ENCODE data around the gene NCSTN. TPM values are rescaled to one million over a fixed set of nuclear protein-coding genes. Genes with fewer than 3 reads are reported as not detected.

Gene NCSTN
- polyA plus RNA-seq, 1 donor from 2014 or later, result 21.0 TPM

DNA sequence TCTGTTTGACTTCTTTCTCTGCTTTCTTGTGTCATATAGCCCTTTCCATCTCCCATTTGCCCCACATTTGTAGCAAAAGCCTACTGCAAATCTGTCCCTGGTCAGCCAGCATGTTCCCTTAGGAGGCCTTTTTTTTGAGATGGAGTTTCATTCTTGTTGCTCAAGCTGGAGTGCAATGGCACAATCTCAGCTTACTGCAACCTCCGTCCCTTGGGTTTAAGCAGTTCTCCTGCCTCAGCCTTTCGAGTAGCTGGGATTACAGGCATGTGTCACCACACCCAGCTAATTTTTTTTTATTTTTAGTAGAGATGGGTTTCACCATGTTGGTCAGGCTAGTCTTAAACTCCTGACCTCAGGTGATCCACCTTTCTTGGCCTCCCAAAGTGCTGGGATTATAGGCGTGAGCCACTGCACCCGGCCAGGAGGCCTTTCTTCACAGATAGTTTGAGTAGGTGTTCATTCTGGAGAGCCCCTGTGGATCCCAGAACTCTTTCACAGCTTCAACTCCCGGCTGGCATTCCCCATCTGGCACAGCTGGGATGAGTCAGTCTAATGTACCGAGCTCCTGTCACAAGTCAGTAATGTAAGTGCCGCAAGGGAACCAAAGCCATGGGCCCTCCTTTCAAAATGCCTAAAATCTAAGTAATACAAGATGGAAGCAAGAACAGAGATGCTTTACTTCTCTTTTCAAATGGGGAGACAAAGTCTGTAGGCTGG, 14.3 kb downstream of the NCSTN start:
- TF ChIP-seq EP300 (conservative IDR thresholded peaks at IDR 0.05; ENCODE audit: poor library complexity, severe bottlenecking) (no peak), RAD21 (conservative IDR thresholded peaks at IDR 0.05) (no peak), MXI1 (conservative IDR thresholded peaks at IDR 0.05; ENCODE audit: poor library complexity, severe bottlenecking) (no peak), EZH2 (IDR thresholded peaks at IDR 0.05; ENCODE audit: borderline replicate concordance, insufficient read depth, low read length, poor library complexity, severe bottlenecking) (no peak), SMC3 (conservative IDR thresholded peaks at IDR 0.05; ENCODE audit: poor library complexity) (no peak), CTCF (IDR thresholded peaks at IDR 0.05; ENCODE audit: poor library complexity, severe bottlenecking) (no peak)
- TF ChIP-seq, protein P1, sequence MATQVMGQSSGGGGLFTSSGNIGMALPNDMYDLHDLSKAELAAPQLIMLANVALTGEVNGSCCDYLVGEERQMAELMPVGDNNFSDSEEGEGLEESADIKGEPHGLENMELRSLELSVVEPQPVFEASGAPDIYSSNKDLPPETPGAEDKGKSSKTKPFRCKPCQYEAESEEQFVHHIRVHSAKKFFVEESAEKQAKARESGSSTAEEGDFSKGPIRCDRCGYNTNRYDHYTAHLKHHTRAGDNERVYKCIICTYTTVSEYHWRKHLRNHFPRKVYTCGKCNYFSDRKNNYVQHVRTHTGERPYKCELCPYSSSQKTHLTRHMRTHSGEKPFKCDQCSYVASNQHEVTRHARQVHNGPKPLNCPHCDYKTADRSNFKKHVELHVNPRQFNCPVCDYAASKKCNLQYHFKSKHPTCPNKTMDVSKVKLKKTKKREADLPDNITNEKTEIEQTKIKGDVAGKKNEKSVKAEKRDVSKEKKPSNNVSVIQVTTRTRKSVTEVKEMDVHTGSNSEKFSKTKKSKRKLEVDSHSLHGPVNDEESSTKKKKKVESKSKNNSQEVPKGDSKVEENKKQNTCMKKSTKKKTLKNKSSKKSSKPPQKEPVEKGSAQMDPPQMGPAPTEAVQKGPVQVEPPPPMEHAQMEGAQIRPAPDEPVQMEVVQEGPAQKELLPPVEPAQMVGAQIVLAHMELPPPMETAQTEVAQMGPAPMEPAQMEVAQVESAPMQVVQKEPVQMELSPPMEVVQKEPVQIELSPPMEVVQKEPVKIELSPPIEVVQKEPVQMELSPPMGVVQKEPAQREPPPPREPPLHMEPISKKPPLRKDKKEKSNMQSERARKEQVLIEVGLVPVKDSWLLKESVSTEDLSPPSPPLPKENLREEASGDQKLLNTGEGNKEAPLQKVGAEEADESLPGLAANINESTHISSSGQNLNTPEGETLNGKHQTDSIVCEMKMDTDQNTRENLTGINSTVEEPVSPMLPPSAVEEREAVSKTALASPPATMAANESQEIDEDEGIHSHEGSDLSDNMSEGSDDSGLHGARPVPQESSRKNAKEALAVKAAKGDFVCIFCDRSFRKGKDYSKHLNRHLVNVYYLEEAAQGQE (IDR thresholded peaks at IDR 0.05; ENCODE audit: borderline replicate concordance), result no peak
- H3K9me2 ChIP-seq (ENCODE audit: insufficient read depth, low read length), result no peaks in the 10 kb centered on the region
- peaks cover 5% of the 10 kb centered on the region for H3K36me3 ChIP-seq (ENCODE audit: insufficient read depth, low read length)
- no peaks in the 10 kb centered on the region for H3K27me3 ChIP-seq (ENCODE audit: insufficient read depth, low read depth, low read length)
- no peak overlapping the region for H3K9ac ChIP-seq (ENCODE audit: low read length)
- no peaks in the 10 kb centered on the region for H3K9me3 ChIP-seq (ENCODE audit: low read length)
- H3K4me3 ChIP-seq (ENCODE audit: low read length), result no peak overlapping the region
- H3K79me2 ChIP-seq (replicated peaks; ENCODE audit: insufficient read depth, low read length), result no peaks in the 10 kb centered on the region
- no peak overlapping the region for H3K4me2 ChIP-seq (ENCODE audit: low read length)
- no peaks in the 10 kb centered on the region for H4K20me1 ChIP-seq (ENCODE audit: insufficient read depth)
- H2AFZ ChIP-seq (ENCODE audit: low read depth, low read length), result no peak overlapping the region
- H3K27ac ChIP-seq (ENCODE audit: low read length), result no peak overlapping the region
- H3F3A ChIP-seq (ENCODE audit: insufficient read depth, low read length, poor library complexity, severe bottlenecking), result no peaks in the 10 kb centered on the region

DNA sequence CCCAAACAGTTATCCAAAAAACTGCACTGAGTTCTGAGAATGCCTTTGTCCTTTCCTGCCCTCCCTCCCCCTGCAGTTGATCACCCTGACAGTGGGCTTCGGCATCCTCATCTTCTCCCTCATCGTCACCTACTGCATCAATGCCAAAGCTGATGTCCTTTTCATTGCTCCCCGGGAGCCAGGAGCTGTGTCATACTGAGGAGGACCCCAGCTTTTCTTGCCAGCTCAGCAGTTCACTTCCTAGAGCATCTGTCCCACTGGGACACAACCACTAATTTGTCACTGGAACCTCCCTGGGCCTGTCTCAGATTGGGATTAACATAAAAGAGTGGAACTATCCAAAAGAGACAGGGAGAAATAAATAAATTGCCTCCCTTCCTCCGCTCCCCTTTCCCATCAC, 14.9 kb downstream of the NCSTN start:
- Histone ChIP-seq H3K4me2 (ENCODE audit: low read length) (no peak overlapping the region), H3K4me3 (ENCODE audit: low read length) (no peak overlapping the region), H3K27ac (ENCODE audit: low read length) (no peak overlapping the region), H3K9ac (ENCODE audit: low read length) (no peak overlapping the region), H3K27me3 (ENCODE audit: insufficient read depth, low read depth, low read length) (no peaks in the 10 kb centered on the region), H3K9me3 (ENCODE audit: low read length) (no peaks in the 10 kb centered on the region), H3K79me2 (replicated peaks; ENCODE audit: insufficient read depth, low read length) (no peaks in the 10 kb centered on the region), H3K36me3 (ENCODE audit: insufficient read depth, low read length) (peaks cover 5% of the 10 kb centered on the region), H4K20me1 (ENCODE audit: insufficient read depth) (no peaks in the 10 kb centered on the region), H3K9me2 (ENCODE audit: insufficient read depth, low read length) (no peaks in the 10 kb centered on the region), H2AFZ (ENCODE audit: low read depth, low read length) (no peak overlapping the region), H3F3A (ENCODE audit: insufficient read depth, low read length, poor library complexity, severe bottlenecking) (no peaks in the 10 kb centered on the region)
- TF ChIP-seq TAF1 (IDR thresholded peaks at IDR 0.05; ENCODE audit: low read depth) (no peak), CTCF (IDR thresholded peaks at IDR 0.05; ENCODE audit: poor library complexity, severe bottlenecking) (no peak), RAD21 (conservative IDR thresholded peaks at IDR 0.05) (no peak)
